ENCODE measurements around the gene KRTAP10-3. TPM values are rescaled to one million over a fixed set of nuclear protein-coding genes. Genes with fewer than 3 reads are reported as not detected.

KRTAP10-3 gene
- total and polyA plus RNA-seq, 2 experiments from 2014 or later = not detected

- Histone ChIP-seq H4K20me1 (replicated peaks; ENCODE audit: insufficient read depth) (no peaks in the 10 kb centered on the region), H3F3A (replicated peaks; ENCODE audit: low read depth) (no peaks in the 10 kb centered on the region), H3K36me3 (ENCODE audit: insufficient read depth) (no peaks in the 10 kb centered on the region), H3K4me1 (ENCODE audit: insufficient read depth) (no peaks in the 10 kb centered on the region), H3K27me3 (ENCODE audit: insufficient read depth) (no peaks in the 10 kb centered on the region), H3K4me2 (no peak overlapping the region), H3K9me2 (ENCODE audit: insufficient read depth) (no peaks in the 10 kb centered on the region), H3K4me3 (no peak overlapping the region), H2AFZ (no peak overlapping the region), H3K79me2 (replicated peaks; ENCODE audit: insufficient read depth) (no peaks in the 10 kb centered on the region), H3K27ac (ENCODE audit: low read depth) (no peak overlapping the region)
- peaks cover 7% of the 10 kb centered on the region for H3K36me3 Mint-ChIP-seq (ENCODE audit: low read depth)
- H3K4me1 Mint-ChIP-seq = peaks cover 9% of the 10 kb centered on the region
- H3K9me3 Mint-ChIP-seq = peaks cover 38% of the 10 kb centered on the region
- H3K27me3 Mint-ChIP-seq (ENCODE audit: insufficient read depth, low read depth, poor library complexity) = peaks cover 13% of the 10 kb centered on the region
- no peak for ATAC-seq
- H3K27ac Mint-ChIP-seq = no peak overlapping the region
- no peak for TF ChIP-seq CREB1 (CRISPR knock-in tag; IDR thresholded peaks at IDR 0.05; ENCODE audit: low read depth)
- no peak for TF ChIP-seq ETS1 (IDR thresholded peaks at IDR 0.05)
- no peak for TF ChIP-seq ZNF114 (CRISPR knock-in tag; IDR thresholded peaks at IDR 0.05)
- TF ChIP-seq, protein P1, sequence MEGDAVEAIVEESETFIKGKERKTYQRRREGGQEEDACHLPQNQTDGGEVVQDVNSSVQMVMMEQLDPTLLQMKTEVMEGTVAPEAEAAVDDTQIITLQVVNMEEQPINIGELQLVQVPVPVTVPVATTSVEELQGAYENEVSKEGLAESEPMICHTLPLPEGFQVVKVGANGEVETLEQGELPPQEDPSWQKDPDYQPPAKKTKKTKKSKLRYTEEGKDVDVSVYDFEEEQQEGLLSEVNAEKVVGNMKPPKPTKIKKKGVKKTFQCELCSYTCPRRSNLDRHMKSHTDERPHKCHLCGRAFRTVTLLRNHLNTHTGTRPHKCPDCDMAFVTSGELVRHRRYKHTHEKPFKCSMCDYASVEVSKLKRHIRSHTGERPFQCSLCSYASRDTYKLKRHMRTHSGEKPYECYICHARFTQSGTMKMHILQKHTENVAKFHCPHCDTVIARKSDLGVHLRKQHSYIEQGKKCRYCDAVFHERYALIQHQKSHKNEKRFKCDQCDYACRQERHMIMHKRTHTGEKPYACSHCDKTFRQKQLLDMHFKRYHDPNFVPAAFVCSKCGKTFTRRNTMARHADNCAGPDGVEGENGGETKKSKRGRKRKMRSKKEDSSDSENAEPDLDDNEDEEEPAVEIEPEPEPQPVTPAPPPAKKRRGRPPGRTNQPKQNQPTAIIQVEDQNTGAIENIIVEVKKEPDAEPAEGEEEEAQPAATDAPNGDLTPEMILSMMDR (conservative IDR thresholded peaks at IDR 0.05; ENCODE audit: low read depth in 2 of 2) = no peak
- TF ChIP-seq NANOG (IDR thresholded peaks at IDR 0.05; ENCODE audit: borderline replicate concordance) = no peak
- no peak for TF ChIP-seq EZH2 (IDR thresholded peaks at IDR 0.05; ENCODE audit: low read depth, unreplicated experiment)
- no peak for TF ChIP-seq EZH2phosphoT487 (IDR thresholded peaks at IDR 0.05; ENCODE audit: unreplicated experiment)
- TF ChIP-seq REST (IDR thresholded peaks at IDR 0.05; ENCODE audit: unreplicated experiment) = no peak
- TF ChIP-seq, protein P2, sequence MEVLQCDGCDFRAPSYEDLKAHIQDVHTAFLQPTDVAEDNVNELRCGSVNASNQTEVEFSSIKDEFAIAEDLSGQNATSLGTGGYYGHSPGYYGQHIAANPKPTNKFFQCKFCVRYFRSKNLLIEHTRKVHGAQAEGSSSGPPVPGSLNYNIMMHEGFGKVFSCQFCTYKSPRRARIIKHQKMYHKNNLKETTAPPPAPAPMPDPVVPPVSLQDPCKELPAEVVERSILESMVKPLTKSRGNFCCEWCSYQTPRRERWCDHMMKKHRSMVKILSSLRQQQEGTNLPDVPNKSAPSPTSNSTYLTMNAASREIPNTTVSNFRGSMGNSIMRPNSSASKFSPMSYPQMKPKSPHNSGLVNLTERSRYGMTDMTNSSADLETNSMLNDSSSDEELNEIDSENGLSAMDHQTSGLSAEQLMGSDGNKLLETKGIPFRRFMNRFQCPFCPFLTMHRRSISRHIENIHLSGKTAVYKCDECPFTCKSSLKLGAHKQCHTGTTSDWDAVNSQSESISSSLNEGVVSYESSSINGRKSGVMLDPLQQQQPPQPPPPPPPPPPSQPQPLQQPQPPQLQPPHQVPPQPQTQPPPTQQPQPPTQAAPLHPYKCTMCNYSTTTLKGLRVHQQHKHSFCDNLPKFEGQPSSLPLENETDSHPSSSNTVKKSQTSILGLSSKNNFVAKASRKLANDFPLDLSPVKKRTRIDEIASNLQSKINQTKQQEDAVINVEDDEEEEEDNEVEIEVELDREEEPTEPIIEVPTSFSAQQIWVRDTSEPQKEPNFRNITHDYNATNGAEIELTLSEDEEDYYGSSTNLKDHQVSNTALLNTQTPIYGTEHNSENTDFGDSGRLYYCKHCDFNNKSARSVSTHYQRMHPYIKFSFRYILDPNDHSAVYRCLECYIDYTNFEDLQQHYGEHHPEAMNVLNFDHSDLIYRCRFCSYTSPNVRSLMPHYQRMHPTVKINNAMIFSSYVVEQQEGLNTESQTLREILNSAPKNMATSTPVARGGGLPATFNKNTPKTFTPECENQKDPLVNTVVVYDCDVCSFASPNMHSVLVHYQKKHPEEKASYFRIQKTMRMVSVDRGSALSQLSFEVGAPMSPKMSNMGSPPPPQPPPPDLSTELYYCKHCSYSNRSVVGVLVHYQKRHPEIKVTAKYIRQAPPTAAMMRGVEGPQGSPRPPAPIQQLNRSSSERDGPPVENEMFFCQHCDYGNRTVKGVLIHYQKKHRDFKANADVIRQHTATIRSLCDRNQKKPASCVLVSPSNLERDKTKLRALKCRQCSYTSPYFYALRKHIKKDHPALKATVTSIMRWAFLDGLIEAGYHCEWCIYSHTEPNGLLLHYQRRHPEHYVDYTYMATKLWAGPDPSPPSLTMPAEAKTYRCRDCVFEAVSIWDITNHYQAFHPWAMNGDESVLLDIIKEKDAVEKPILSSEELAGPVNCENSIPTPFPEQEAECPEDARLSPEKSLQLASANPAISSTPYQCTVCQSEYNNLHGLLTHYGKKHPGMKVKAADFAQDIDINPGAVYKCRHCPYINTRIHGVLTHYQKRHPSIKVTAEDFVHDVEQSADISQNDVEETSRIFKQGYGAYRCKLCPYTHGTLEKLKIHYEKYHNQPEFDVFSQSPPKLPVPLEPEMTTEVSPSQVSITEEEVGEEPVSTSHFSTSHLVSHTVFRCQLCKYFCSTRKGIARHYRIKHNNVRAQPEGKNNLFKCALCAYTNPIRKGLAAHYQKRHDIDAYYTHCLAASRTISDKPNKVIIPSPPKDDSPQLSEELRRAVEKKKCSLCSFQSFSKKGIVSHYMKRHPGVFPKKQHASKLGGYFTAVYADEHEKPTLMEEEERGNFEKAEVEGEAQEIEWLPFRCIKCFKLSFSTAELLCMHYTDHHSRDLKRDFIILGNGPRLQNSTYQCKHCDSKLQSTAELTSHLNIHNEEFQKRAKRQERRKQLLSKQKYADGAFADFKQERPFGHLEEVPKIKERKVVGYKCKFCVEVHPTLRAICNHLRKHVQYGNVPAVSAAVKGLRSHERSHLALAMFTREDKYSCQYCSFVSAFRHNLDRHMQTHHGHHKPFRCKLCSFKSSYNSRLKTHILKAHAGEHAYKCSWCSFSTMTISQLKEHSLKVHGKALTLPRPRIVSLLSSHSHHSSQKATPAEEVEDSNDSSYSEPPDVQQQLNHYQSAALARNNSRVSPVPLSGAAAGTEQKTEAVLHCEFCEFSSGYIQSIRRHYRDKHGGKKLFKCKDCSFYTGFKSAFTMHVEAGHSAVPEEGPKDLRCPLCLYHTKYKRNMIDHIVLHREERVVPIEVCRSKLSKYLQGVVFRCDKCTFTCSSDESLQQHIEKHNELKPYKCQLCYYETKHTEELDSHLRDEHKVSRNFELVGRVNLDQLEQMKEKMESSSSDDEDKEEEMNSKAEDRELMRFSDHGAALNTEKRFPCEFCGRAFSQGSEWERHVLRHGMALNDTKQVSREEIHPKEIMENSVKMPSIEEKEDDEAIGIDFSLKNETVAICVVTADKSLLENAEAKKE (CRISPR knock-in tag; IDR thresholded peaks at IDR 0.05) = no peak
- no peak for TF ChIP-seq POLR2AphosphoS5 (IDR thresholded peaks at IDR 0.05; ENCODE audit: low read depth)
- TF ChIP-seq STAT1 (IDR thresholded peaks at IDR 0.05; ENCODE audit: unreplicated experiment) = no peak
- TF ChIP-seq JUNB (IDR thresholded peaks at IDR 0.05; ENCODE audit: unreplicated experiment) = no peak
- no peak overlapping the region for H3K4me3 Mint-ChIP-seq
- DNase-seq (ENCODE audit: low spot score) = no peak
Observed at GRCh38 chr21:44576025-44576420, 17.4 kb upstream of the KRTAP10-3 start.

All from GM23338 (cell line).